HG03457 (cell line): ENCODE data around the gene CFAP74.
A peak's percentile ranks its signal among the peaks of the same experiment; 100 is the strongest.

Experiments used
- ATAC-seq: cut with Tn5 transposase; IDR thresholded peaks from one replicate; pipeline ENCODE4 v1.9.1; 2021; ENCODE audit warnings: moderate number of reproducible peaks; ENCODE audit not compliant: unreplicated experiment

Gene CFAP74

GRCh38 chr1:1919304-1920056 lies 84.1 kb downstream of the CFAP74 start:
- ATAC-seq: peak; percentile 57

- ATAC-seq: no peak
Observed at GRCh38 chr1:1918901-1919303, 84.7 kb downstream of the CFAP74 start, which contains the start of gene TMEM52. Gene TMEM52, minus strand, starts transcription at chr1:1919279. Its CDS starts 14 bp downstream, at chr1:1919265.

GRCh38 chr1:1917995-1918900 lies 85.3 kb downstream of the CFAP74 start:
- ATAC-seq: no peak

GRCh38 chr1:1917304-1917976 lies 86.1 kb downstream of the CFAP74 start:
- no peak for ATAC-seq

- no peak for ATAC-seq
Observed at GRCh38 chr1:1916851-1917251, 86.7 kb downstream of the CFAP74 start.

- ATAC-seq: no peak
Observed at GRCh38 chr1:1915911-1916840, 87.4 kb downstream of the CFAP74 start.

GRCh38 chr1:1914971-1915692 lies 88.5 kb downstream of the CFAP74 start, which contains the start of gene CALML6:
Gene CALML6, plus strand, starts transcription at chr1:1915260. Its CDS starts 21 bp downstream, at chr1:1915281.
- ATAC-seq: no peak

GRCh38 chr1:1914101-1914970 lies 89.2 kb downstream of the CFAP74 start:
- ATAC-seq: no peak

GRCh38 chr1:1911350-1912041 lies 92.1 kb downstream of the CFAP74 start:
- no peak for ATAC-seq

- no peak for ATAC-seq
Observed at GRCh38 chr1:1910651-1911331, 92.8 kb downstream of the CFAP74 start.

- ATAC-seq: no peak
Observed at GRCh38 chr1:1910033-1910465, 93.5 kb downstream of the CFAP74 start.

GRCh38 chr1:1908506-1908791 lies 95.1 kb downstream of the CFAP74 start:
- ATAC-seq: no peak

GRCh38 chr1:1907098-1907736 lies 96.4 kb downstream of the CFAP74 start:
- ATAC-seq: no peak

GRCh38 chr1:1906185-1907097 lies 97.1 kb downstream of the CFAP74 start:
- ATAC-seq: no peak

GRCh38 chr1:1903224-1903623 lies 100.4 kb downstream of the CFAP74 start:
- no peak for ATAC-seq
